Measurements from ENCODE around the gene ARRDC5.

DNA sequence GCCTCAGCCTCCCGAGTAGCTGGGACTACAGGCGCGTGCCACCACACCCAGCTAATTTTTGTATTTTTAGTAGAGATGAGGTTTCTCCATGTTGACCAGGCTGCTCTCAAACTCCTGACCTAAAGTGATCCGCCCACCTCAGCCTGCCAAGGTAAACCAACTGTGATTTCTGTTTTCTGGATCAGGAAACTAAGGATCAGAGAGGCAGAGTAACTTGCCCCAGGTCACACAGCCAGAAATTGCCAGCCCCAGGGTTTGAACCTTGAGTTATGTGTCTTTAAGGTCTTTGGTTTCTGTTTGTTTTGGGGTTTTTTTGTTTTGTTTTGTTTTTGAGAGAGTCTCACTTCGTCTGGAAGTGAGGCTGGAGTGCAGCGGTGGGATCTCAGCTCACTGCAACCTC lies 31.0 kb downstream of the ARRDC5 start:
- no peak for TF ChIP-seq CTCF (IDR thresholded peaks at IDR 0.05)
- no peak for TF ChIP-seq EP300 (IDR thresholded peaks at IDR 0.05)

All from tibial nerve (tissue), 4 donors.